ENCODE results near the gene FMNL3. TPM values are rescaled to one million over a fixed set of nuclear protein-coding genes. Genes with fewer than 3 reads are reported as not detected.

The FMNL3 gene
- total and polyA plus RNA-seq, 2 of the 8 experiments (the other 6 are each of a cell fraction or from before 2014, with no cell fraction given): 8.6 to 29.0 TPM

GRCh38 chr12:49684310-49684854 lies 22.8 kb downstream of the FMNL3 start:
- H3K27ac ChIP-seq (ENCODE audit: low read depth, low read length): no peak overlapping the region
- CTCF ChIA-PET (ENCODE audit: partially characterized antibody): interaction anchor here (1.0 to 3.1 kb wide), 6 partner anchors 9 to 41 kb away, joined by 3 to 15 read pairs (median 5); no protein-coding TSS in a partner anchor

More at GRCh38 chr12:49684310-49684854, 22.8 kb downstream of the FMNL3 start:
- H2AK5ac ChIP-seq (ENCODE audit: low read depth, low read length): no peak overlapping the region
- no peaks in the 10 kb centered on the region for H3K36me3 ChIP-seq (ENCODE audit: control insufficient read depth in 2 of 4, insufficient read depth in 4 of 4, low read length in 3 of 4)
- H4K8ac ChIP-seq (ENCODE audit: extremely low read depth, insufficient read depth, low read length): no peak overlapping the region
- H3K14ac ChIP-seq (ENCODE audit: insufficient read length): no peak overlapping the region
- no peaks in the 10 kb centered on the region for H3K27me3 ChIP-seq (replicated peaks in 1 of 4; ENCODE audit: control insufficient read depth in 3 of 4, extremely low read depth in 1 of 4, insufficient read depth in 3 of 4, low read length in 3 of 4)
- no peak overlapping the region for H4K5ac ChIP-seq (ENCODE audit: insufficient read length, low read depth, low read length)
- peaks cover 2% of the 10 kb centered on the region; the same call in 1 of the 2 replicates for H3K79me1 ChIP-seq (ENCODE audit: low read depth, low read length)
- H3K56ac ChIP-seq (replicated peaks; ENCODE audit: insufficient read length, low read depth, low read length): no peak overlapping the region
- no peak overlapping the region for H3K18ac ChIP-seq (ENCODE audit: extremely low read depth, low read length)
- H3K23ac ChIP-seq (ENCODE audit: insufficient read length): no peak overlapping the region
- no peak overlapping the region for H3K4me3 ChIP-seq (ENCODE audit: extremely low read depth in 1 of 4, insufficient read depth in 2 of 4, low read depth in 3 of 4, low read length in 4 of 4)
- H2BK20ac ChIP-seq (ENCODE audit: low read length): no peak overlapping the region
- no peak overlapping the region for H2BK120ac ChIP-seq (replicated peaks; ENCODE audit: low read depth, low read length)
- FAIRE-seq (no peak), DNase-seq (ENCODE audit: low read depth in 1 of 2, low spot score in 2 of 2) (no peak)
- H4K91ac ChIP-seq (replicated peaks; ENCODE audit: insufficient read length, low read length): no peak overlapping the region
- no peak overlapping the region for H3K4ac ChIP-seq (replicated peaks; ENCODE audit: insufficient read length, low read depth, low read length)
- TF ChIP-seq TBP (IDR thresholded peaks at IDR 0.05; ENCODE audit: low read depth, low read length) (no peak), KDM4A (IDR thresholded peaks at IDR 0.05; ENCODE audit: low read depth, low read length, severe bottlenecking) (no peak), CBX8 (IDR thresholded peaks at IDR 0.05; ENCODE audit: borderline replicate concordance, low read depth, low read length) (no peak), CHD1 (IDR thresholded peaks at IDR 0.05; ENCODE audit: low read depth, low read length) (no peak), HDAC6 (IDR thresholded peaks at IDR 0.05; ENCODE audit: low read depth, low read length) (no peak), SIX5 (IDR thresholded peaks at IDR 0.05; ENCODE audit: low read depth, low read length) (no peak), ZNF274 (IDR thresholded peaks at IDR 0.05; ENCODE audit: borderline replicate concordance, extremely low read depth, low read length) (no peak), SP2 (IDR thresholded peaks at IDR 0.05; ENCODE audit: low read length) (no peak), YY1 (IDR thresholded peaks at IDR 0.05; ENCODE audit: low read depth, low read length) (no peak), SP4 (IDR thresholded peaks at IDR 0.05; ENCODE audit: low read length) (no peak), HDAC2 (IDR thresholded peaks at IDR 0.05; ENCODE audit: borderline replicate concordance in 1 of 2, low read depth in 2 of 2, low read length in 2 of 2) (no peak), POLR2A (IDR thresholded peaks at IDR 0.05; ENCODE audit: control extremely low read depth in 1 of 2, low read depth in 2 of 2, low read length in 2 of 2) (no peak)
- H2BK15ac ChIP-seq (ENCODE audit: low read length): no peak overlapping the region
- peaks cover 0 to 5% (median 1%) of the 10 kb centered on the region in 4 experiments; a peak in 3 of 7 replicates for H3K4me1 ChIP-seq (replicated peaks in 1 of 4; ENCODE audit: control insufficient read depth in 3 of 4, insufficient read depth in 4 of 4, low read length in 3 of 4)
- H3K9ac ChIP-seq (replicated peaks in 1 of 4; ENCODE audit: extremely low read depth in 1 of 4, low read depth in 3 of 4, low read length in 3 of 4): peak overlapping the region in 1 of 4 experiments; percentile 37; a peak in 1 of 7 replicates
- H3K79me2 ChIP-seq (ENCODE audit: control insufficient read depth in 1 of 2, insufficient read depth in 2 of 2, low read length in 2 of 2): peaks cover 0 to 58% of the 10 kb centered on the region in 2 experiments; a peak in 2 of 4 replicates
- no peak overlapping the region for H2BK5ac ChIP-seq (ENCODE audit: low read depth, low read length)
- H3K23me2 ChIP-seq (ENCODE audit: low read depth, low read length): no peaks in the 10 kb centered on the region; the same call in 1 of the 2 replicates
- no peak overlapping the region for H2BK12ac ChIP-seq (ENCODE audit: low read depth, low read length)
- WGBS, 2 experiments (ENCODE audit: extremely low coverage in 1 of 2, insufficient coverage in 1 of 2, insufficient read length in 1 of 2, insufficient replicate concordance in 2 of 2, low coverage in 1 of 2, low lambda C conversion rate in 2 of 2, missing lambda C conversion rate in 1 of 2): 94% methylated on average over 5 of the region's 5 CpGs; no CpG with 5 or more reads in 1 of the 2 experiments
- POLR2A ChIA-PET (ENCODE audit: partially characterized antibody): interaction anchor here (0.9 to 2.6 kb wide), 8 partner anchors 9 to 57 kb away, joined by 3 to 14 read pairs (median 6); partner anchors contain the start of gene TMBIM6
- H2AFZ ChIP-seq (ENCODE audit: low read length): no peak overlapping the region
- peaks cover 0 to 9% of the 10 kb centered on the region in 2 experiments for H4K20me1 ChIP-seq (replicated peaks in 1 of 2; ENCODE audit: control insufficient read depth in 1 of 2, insufficient read depth in 2 of 2, low read length in 2 of 2)
- no peak overlapping the region for H3K4me2 ChIP-seq (ENCODE audit: insufficient read depth in 1 of 2, low read depth in 2 of 2, low read length in 2 of 2)
- no peaks in the 10 kb centered on the region for H3K9me3 ChIP-seq (ENCODE audit: insufficient read depth in 2 of 2, low read depth in 1 of 2, low read length in 1 of 2)

Data from H1 (cell line).